Measurements from ENCODE around the gene C2CD4C. TPM values are rescaled to one million over a fixed set of nuclear protein-coding genes. Genes with fewer than 3 reads are reported as not detected.

C2CD4C gene
- total and polyA plus RNA-seq, 10 of the 15 experiments (the other 5 are each of a cell fraction or from before 2014, with no cell fraction given) = not detected

- no peaks in the 10 kb centered on the region; the same call in 2 of the 3 replicates for H3K9me3 ChIP-seq (replicated peaks; ENCODE audit: control insufficient read depth, insufficient read depth, low read length)
- ChIA-PET CTCF (no interaction called here), RAD21 (ENCODE audit: unreplicated experiment) (no interaction called here), SMC1A (ENCODE audit: uncharacterized antibody, unreplicated experiment) (no interaction called here), POLR2A (no interaction called here)
- no peak overlapping the region for H3K9ac ChIP-seq (ENCODE audit: control insufficient read depth, insufficient read depth, low read length)
- ATAC-seq (no peak), FAIRE-seq (no peak), DNase-seq (ENCODE audit: low read depth, low spot score) (no peak)
- H3K79me2 ChIP-seq (ENCODE audit: control insufficient read depth, insufficient read depth, low read length) = no peaks in the 10 kb centered on the region
- 37% methylated on average over 12 of the region's 12 CpGs for WGBS (ENCODE audit: insufficient coverage, insufficient replicate concordance, low lambda C conversion rate, missing lambda C conversion rate)
- no peak overlapping the region for H3K27ac ChIP-seq (ENCODE audit: control insufficient read depth, insufficient read depth)
- BruUV-seq (replicated peaks) = no TSS peak
- TF ChIP-seq CEBPB (IDR thresholded peaks at IDR 0.05; ENCODE audit: borderline replicate concordance in 1 of 2, low read depth in 2 of 2, low read length in 2 of 2) (no peak), JUNB (IDR thresholded peaks at IDR 0.05) (no peak), EGR1 (IDR thresholded peaks at IDR 0.05; ENCODE audit: borderline replicate concordance in 1 of 2, low read depth in 2 of 2, low read length in 2 of 2) (no peak), BCL11A (IDR thresholded peaks at IDR 0.05; ENCODE audit: low read depth, low read length) (no peak), SREBF2 (IDR thresholded peaks at IDR 0.05; ENCODE audit: low read length) (no peak), IKZF1 (conservative IDR thresholded peaks at IDR 0.05) (no peak), TARDBP (IDR thresholded peaks at IDR 0.05; ENCODE audit: borderline replicate concordance) (no peak), ESRRA (IDR thresholded peaks at IDR 0.05; ENCODE audit: low read length) (no peak), IKZF2 (IDR thresholded peaks at IDR 0.05) (no peak), SIN3A (IDR thresholded peaks at IDR 0.05; ENCODE audit: low read depth, low read length) (no peak), ZNF592 (IDR thresholded peaks at IDR 0.05) (no peak), CHD1 (IDR thresholded peaks at IDR 0.05; ENCODE audit: low read depth, low read length) (no peak), PRDM15 (CRISPR knock-in tag; IDR thresholded peaks at IDR 0.05) (no peak), ZNF24 (IDR thresholded peaks at IDR 0.05) (no peak), NR2C1 (IDR thresholded peaks at IDR 0.05) (no peak), MTA3 (IDR thresholded peaks at IDR 0.05; ENCODE audit: borderline replicate concordance, low read length) (no peak)
- no peak overlapping the region for H2AFZ ChIP-seq (ENCODE audit: control insufficient read depth, low read depth, low read length)
- no peak overlapping the region for H3K4me2 ChIP-seq (ENCODE audit: control insufficient read depth, insufficient read depth)
- in situ Hi-C loops (cut with MboI) (no loop called here), intact Hi-C loops (cut with micrococcal nuclease; ENCODE audit: unreplicated experiment) (no loop called here)
- no peaks in the 10 kb centered on the region for H3K36me3 ChIP-seq (ENCODE audit: control insufficient read depth in 2 of 2, insufficient read depth in 2 of 2, low read length in 1 of 2)
- H3K4me3 ChIP-seq = no peak overlapping the region
- no peaks in the 10 kb centered on the region for H3K27me3 ChIP-seq (replicated peaks in 1 of 2; ENCODE audit: control insufficient read depth in 2 of 2, insufficient read depth in 2 of 2, low read length in 1 of 2)
- H3K4me1 ChIP-seq (ENCODE audit: control insufficient read depth, insufficient read depth, low read length) = no peaks in the 10 kb centered on the region
- no peaks in the 10 kb centered on the region for H4K20me1 ChIP-seq (ENCODE audit: control insufficient read depth, insufficient read depth)
Measured at GRCh38 chr19:389935-390289, 19.0 kb downstream of the C2CD4C start.
